Measurements from ENCODE around the gene FOXP2.

- TF ChIP-seq PBX3 (CRISPR knock-in tag; IDR thresholded peaks at IDR 0.05) (no peak), ZNF112 (tag by site-specific recombination; IDR thresholded peaks at IDR 0.05) (no peak), CTCF (tag by site-specific recombination; IDR thresholded peaks at IDR 0.05) (no peak), BCL6B (tag by site-specific recombination; IDR thresholded peaks at IDR 0.05) (no peak), ZBTB21 (tag by site-specific recombination; IDR thresholded peaks at IDR 0.05) (no peak), ZNF335 (tag by site-specific recombination; conservative IDR thresholded peaks at IDR 0.05) (no peak), ZNF239 (tag by site-specific recombination; IDR thresholded peaks at IDR 0.05) (no peak), ZBTB20 (tag by site-specific recombination; IDR thresholded peaks at IDR 0.05) (no peak), KLF9 (tag by site-specific recombination; IDR thresholded peaks at IDR 0.05; ENCODE audit: low read depth) (no peak), BCL11B (tag by site-specific recombination; IDR thresholded peaks at IDR 0.05; ENCODE audit: low read depth) (no peak), ZNF580 (tag by site-specific recombination; IDR thresholded peaks at IDR 0.05) (no peak), ZNF670 (tag by site-specific recombination; IDR thresholded peaks at IDR 0.05; ENCODE audit: low read depth) (no peak), ZBTB11 (tag by site-specific recombination; conservative IDR thresholded peaks at IDR 0.05; ENCODE audit: low read depth) (no peak)
These were observed 90.0 kb downstream of the FOXP2 start for GRCh38 chr7:114504586-114504985.

All from HEK293 (cell line).